ENCODE data around the gene TSPAN5. TPM values are rescaled to one million over a fixed set of nuclear protein-coding genes. Genes with fewer than 3 reads are reported as not detected.

Gene TSPAN5
- total and polyA plus RNA-seq, 2 of the 4 experiments (the other 2 are of a cell fraction): 64.8 to 79.6 TPM

GRCh38 chr4:98608356-98608755 lies 50.1 kb downstream of the TSPAN5 start:
- H2BK120ac ChIP-seq (ENCODE audit: low read depth, low read length): no peak overlapping the region
- intact Hi-C loops (cut with micrococcal nuclease) (no loop called here), in situ Hi-C loops (cut with MboI; ENCODE audit: low sequenced_read_pairs) (no loop called here), dilution Hi-C loops (cut with HindIII; ENCODE audit: low sequenced_read_pairs, unreplicated experiment) (no loop called here)
- H4K20me1 ChIP-seq (ENCODE audit: insufficient read depth, low read length): peaks cover 16% of the 10 kb centered on the region; the same call in 1 of the 2 replicates
- ATAC-seq (ENCODE audit: low read depth): no peak
- H3K4ac ChIP-seq (ENCODE audit: low read depth, low read length): 0 out of 2 replicates have a peak overlapping the region, but pooled peaks have one; percentile 19
- H3K79me1 ChIP-seq (ENCODE audit: low read depth in 1 of 2, low read length in 2 of 2): peaks cover 45 to 77% of the 10 kb centered on the region in 2 experiments
- H2BK20ac ChIP-seq (ENCODE audit: low read depth, low read length): no peak overlapping the region
- H3K18ac ChIP-seq (ENCODE audit: low read depth, low read length): no peak overlapping the region
- H3K14ac ChIP-seq (replicated peaks; ENCODE audit: low read depth, low read length): no peak overlapping the region
- H2AK5ac ChIP-seq (ENCODE audit: low read depth, low read length): peak overlapping the region; percentile 11; the same call in 1 of the 2 replicates
- H3K4me3 ChIP-seq (ENCODE audit: insufficient read depth, low read depth, low read length): no peak overlapping the region
- H4K5ac ChIP-seq (ENCODE audit: low read depth, low read length): no peak overlapping the region
- peaks cover 6% of the 10 kb centered on the region; the same call in 1 of the 2 replicates for H3K9me1 ChIP-seq (ENCODE audit: insufficient read depth, low read length)
- H2BK5ac ChIP-seq (ENCODE audit: low read depth, low read length, poor library complexity, severe bottlenecking): no peak overlapping the region
- POLR2A ChIA-PET (ENCODE audit: unreplicated experiment): no interaction called here
- H2AFZ ChIP-seq (replicated peaks; ENCODE audit: low read length, poor library complexity): no peak overlapping the region
- no CpG with 5 or more reads among the region's 5 CpGs for WGBS, 2 experiments (ENCODE audit: extremely low coverage in 2 of 2, insufficient read length in 1 of 2)
- H3K23ac ChIP-seq (ENCODE audit: low read depth, low read length): no peak overlapping the region
- CTCF ChIA-PET: no interaction called here
- no peaks in the 10 kb centered on the region; the same call in 1 of the 2 replicates for H3K9me3 ChIP-seq (ENCODE audit: control insufficient read depth, insufficient read depth, low read length)
- BruUV-seq (replicated peaks): no TSS peak
- no peak overlapping the region for H4K91ac ChIP-seq (ENCODE audit: insufficient read depth, low read depth, low read length)
- H3K4me1 ChIP-seq (ENCODE audit: control insufficient read depth, insufficient read depth, low read length): peaks cover 23% of the 10 kb centered on the region
- H3K27me3 ChIP-seq (ENCODE audit: control insufficient read depth, insufficient read depth, low read length): no peaks in the 10 kb centered on the region
- H3K56ac ChIP-seq (ENCODE audit: extremely low read depth, insufficient read depth, low read length): no peak overlapping the region
- H4K8ac ChIP-seq (ENCODE audit: low read depth in 2 of 2, low read length in 2 of 2): no peak overlapping the region
- H2AK9ac ChIP-seq (replicated peaks; ENCODE audit: low read depth, low read length, poor library complexity): no peak overlapping the region
- no peak overlapping the region for H3K4me2 ChIP-seq (ENCODE audit: low read depth, low read length)
- H3K36me3 ChIP-seq (ENCODE audit: control insufficient read depth, insufficient read depth, low read length): peaks cover 1% of the 10 kb centered on the region; the same call in 1 of the 2 replicates
- no peak for DNase-seq
- no peak for TF ChIP-seq MXI1 (IDR thresholded peaks at IDR 0.05; ENCODE audit: borderline replicate concordance, low read depth, low read length)
- no peak for TF ChIP-seq BHLHE40 (IDR thresholded peaks at IDR 0.05; ENCODE audit: low read depth, low read length)
- TF ChIP-seq CTCF (conservative IDR thresholded peaks at IDR 0.05; ENCODE audit: low read depth, low read length): no peak
- no peak overlapping the region for H3K27ac ChIP-seq (ENCODE audit: insufficient read depth, low read length)
- H3K9ac ChIP-seq (ENCODE audit: low read depth, low read length): no peak overlapping the region
- H2BK15ac ChIP-seq (ENCODE audit: low read depth, low read length): no peak overlapping the region

All from IMR-90 (cell line).